Pulmonary artery endothelial cell (primary cell): ENCODE data around the gene TRIAP1. TPM values are rescaled to one million over a fixed set of nuclear protein-coding genes. Genes with fewer than 3 reads are reported as not detected.

Source experiments
- total RNA-seq: library from RNA; depleted of rRNA; stranded (reverse); fragments of >200 nt; gene quantifications from 2 replicates; pipeline ENCODE4 v1.2.3, GENCODE V29; 2014

The TRIAP1 gene
- total RNA-seq, 1 donor from 2014 or later, result 52.0 TPM

Other genes starting within 250 kb of the TRIAP1 start
- gene RPLP0, start 245.3 kb downstream of the TRIAP1 start, total RNA-seq, result 3,190 and 3,346 TPM in 2 replicates
- gene PXN, start 180.7 kb downstream of the TRIAP1 start, total RNA-seq, result 64.1 and 64.8 TPM in 2 replicates
- under 0.01 TPM in 2 replicates for gene RNU4-2, start 154.5 kb downstream of the TRIAP1 start, total RNA-seq
- gene RNU4-1, start 153.1 kb downstream of the TRIAP1 start, total RNA-seq, result under 0.01 TPM in 1 of 2 replicates, not detected in the other
- 1.1 and 1.4 TPM in 2 replicates for gene SIRT4, start 144.1 kb downstream of the TRIAP1 start, total RNA-seq
- gene PLA2G1B, start 118.6 kb downstream of the TRIAP1 start, total RNA-seq, result not detected in 2 replicates
- gene MSI1, start 77.2 kb downstream of the TRIAP1 start, total RNA-seq, result not detected in 2 replicates
- gene COX6A1, start 8.3 kb downstream of the TRIAP1 start, total RNA-seq, result 293 and 438 TPM in 2 replicates
- 24.7 and 28.5 TPM in 2 replicates for gene GATC, start 60 bp upstream of the TRIAP1 start, total RNA-seq
- 311 and 390 TPM in 2 replicates for gene SRSF9, start 23.4 kb upstream of the TRIAP1 start, total RNA-seq
- gene DYNLL1, start 49.7 kb upstream of the TRIAP1 start, total RNA-seq, result 335 and 441 TPM in 2 replicates
- gene COQ5, start 82.8 kb upstream of the TRIAP1 start, total RNA-seq, result 33.6 and 40.8 TPM in 2 replicates
- 108 and 127 TPM in 2 replicates for gene RNF10, start 88.0 kb upstream of the TRIAP1 start, total RNA-seq
- gene POP5, start 135.0 kb upstream of the TRIAP1 start, total RNA-seq, result 28.5 and 48.4 TPM in 2 replicates
- gene CABP1, start 194.2 kb upstream of the TRIAP1 start, total RNA-seq, result not detected in 2 replicates
- gene MLEC, start 240.8 kb upstream of the TRIAP1 start, total RNA-seq, result 57.8 and 98.9 TPM in 2 replicates